ENCODE data around the gene MTTP.

DNA sequence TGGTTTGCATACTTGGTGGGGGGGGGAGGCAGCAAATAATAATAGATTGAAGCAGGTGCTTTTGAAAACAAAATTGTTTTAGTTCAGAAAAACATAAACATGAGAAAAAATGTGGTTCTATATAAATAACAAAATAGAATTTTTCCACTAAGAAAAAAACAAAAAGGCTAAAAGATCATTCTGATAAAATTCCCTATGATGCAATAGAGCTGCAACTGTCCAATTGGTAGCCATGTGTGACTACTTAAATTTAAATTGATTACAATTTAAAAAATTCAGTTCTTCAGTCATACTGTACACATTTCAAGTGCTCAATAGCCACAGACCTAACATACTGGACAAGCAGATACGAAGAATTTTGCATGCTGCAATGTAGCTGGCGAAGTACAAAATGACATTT lies 21.8 kb upstream of the MTTP start:
- TF ChIP-seq, protein P1, sequence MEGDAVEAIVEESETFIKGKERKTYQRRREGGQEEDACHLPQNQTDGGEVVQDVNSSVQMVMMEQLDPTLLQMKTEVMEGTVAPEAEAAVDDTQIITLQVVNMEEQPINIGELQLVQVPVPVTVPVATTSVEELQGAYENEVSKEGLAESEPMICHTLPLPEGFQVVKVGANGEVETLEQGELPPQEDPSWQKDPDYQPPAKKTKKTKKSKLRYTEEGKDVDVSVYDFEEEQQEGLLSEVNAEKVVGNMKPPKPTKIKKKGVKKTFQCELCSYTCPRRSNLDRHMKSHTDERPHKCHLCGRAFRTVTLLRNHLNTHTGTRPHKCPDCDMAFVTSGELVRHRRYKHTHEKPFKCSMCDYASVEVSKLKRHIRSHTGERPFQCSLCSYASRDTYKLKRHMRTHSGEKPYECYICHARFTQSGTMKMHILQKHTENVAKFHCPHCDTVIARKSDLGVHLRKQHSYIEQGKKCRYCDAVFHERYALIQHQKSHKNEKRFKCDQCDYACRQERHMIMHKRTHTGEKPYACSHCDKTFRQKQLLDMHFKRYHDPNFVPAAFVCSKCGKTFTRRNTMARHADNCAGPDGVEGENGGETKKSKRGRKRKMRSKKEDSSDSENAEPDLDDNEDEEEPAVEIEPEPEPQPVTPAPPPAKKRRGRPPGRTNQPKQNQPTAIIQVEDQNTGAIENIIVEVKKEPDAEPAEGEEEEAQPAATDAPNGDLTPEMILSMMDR (IDR thresholded peaks at IDR 0.05): no peak
- TF ChIP-seq EZH2 (IDR thresholded peaks at IDR 0.05; ENCODE audit: borderline replicate concordance, insufficient read depth, low read depth, low read length, poor library complexity, severe bottlenecking): no peak
